ENCODE measurements around the gene GALNTL6.

The GALNTL6 gene

DNA sequence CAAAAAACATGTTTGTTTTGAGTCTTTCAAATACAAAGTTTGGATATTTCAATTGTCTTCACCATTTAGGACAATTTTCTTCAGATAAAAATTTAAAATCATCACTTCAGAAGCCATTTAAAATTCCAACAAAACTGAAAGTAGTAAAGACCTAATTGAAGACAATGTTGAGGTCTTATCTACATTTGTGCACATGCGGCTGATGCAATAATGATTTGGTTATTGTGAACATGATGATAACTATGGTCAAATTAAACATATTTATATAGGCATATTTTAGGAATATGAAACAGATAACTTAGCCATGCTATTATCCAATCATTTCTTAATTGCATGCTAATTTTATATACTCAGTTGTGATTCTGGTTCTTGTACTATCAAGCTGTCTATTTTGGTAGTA is 407.5 kb downstream of the GALNTL6 start:
- DNase-seq (ENCODE audit: low spot score): no peak

DNA sequence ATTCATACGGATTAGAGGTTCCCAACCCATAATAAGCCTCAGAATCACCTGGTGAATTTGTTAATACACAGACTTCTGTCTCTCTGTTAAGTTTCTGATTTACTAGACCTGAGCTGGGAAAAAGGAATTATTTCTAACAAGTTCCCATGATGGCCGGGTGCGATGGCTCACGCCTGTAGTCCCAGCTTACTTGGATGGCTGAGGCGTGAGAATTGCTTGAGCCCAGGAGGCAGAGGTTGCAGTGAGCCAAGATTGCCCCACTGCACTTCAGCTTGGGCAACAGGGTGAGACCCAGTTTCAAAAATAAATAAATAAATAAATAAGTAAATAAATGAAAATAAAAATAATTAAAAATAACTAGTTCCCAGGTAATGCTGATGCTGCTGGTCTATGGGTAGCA is 412.3 kb downstream of the GALNTL6 start:
- no peak for DNase-seq (ENCODE audit: low spot score)

DNA sequence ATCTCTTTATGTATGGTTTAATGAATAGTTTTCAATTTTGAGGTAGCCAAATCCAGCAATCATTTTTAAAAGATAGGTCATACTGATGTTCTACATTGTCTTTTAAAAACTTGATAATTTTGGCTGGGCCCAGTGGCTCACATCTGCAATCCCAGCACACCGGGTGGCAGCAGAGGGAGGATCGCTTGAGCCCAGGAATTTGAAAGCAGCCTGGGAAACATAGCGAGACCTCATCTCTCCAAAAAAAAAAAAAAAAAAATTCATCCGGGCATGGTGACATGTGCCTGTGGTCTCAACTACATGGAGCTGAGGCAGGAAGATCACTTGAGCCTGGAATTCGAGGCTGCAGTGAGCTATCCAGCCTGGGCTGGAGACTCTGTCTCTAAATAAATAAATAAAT is 419.8 kb downstream of the GALNTL6 start:
- DNase-seq (ENCODE audit: low spot score): no peak

DNA sequence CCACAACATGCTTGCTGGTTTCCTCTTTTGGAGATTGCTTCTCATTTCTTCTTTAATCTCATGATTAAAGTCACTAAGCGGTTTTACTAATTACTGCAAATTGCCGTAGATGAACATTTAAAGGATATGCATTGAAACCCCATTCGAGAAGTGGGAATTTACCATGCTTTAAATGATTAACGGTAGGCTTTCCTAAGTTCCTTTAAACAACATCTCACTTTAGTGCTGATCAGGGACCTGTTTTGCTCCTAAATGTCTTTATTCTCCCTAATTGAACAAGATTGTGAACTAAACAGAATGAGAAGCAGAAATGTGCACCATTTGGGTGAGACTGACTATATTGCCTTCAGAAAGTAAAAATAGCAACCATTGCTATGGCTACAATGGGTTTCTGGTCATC is 430.3 kb downstream of the GALNTL6 start:
- no peak for DNase-seq (ENCODE audit: low spot score)

DNA sequence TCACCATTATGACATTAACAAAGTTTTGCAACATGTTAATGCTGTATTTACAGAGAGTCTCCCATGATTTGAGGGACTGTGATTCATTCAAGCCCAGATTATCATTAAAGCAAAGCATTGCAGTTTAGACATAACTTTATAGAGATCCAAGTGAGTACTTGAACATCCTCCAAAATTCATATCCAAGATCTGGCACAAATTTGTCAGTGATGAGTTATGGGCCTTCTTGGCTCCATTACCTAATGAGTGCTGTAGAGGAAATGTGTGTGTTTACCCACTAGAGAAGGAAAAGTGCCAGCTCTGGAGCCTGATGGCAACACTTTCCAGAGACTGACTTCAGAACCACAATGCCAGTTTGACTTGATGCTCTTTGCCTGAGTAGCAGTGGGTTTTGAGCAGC is 432.3 kb downstream of the GALNTL6 start:
- no peak for DNase-seq (ENCODE audit: low spot score)

DNA sequence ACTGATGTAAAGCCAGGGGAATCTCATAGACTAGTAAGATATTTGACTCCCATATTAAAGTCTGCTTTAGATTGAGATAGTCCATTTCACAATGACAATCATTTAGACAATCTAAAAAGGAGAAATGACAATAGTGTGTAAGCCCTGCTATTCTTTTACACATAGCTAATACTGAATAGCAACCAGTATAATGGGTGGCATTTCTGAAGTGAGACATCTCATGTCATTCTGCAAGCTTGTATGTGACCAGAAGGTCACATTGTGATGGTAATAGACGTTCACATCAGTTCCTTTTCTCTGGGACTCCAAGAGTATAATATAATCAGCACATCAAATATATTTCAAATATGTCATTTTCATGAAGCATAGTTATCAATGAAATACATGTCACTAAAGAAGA is 440.2 kb downstream of the GALNTL6 start:
- DNase-seq (ENCODE audit: low spot score): no peak

DNA sequence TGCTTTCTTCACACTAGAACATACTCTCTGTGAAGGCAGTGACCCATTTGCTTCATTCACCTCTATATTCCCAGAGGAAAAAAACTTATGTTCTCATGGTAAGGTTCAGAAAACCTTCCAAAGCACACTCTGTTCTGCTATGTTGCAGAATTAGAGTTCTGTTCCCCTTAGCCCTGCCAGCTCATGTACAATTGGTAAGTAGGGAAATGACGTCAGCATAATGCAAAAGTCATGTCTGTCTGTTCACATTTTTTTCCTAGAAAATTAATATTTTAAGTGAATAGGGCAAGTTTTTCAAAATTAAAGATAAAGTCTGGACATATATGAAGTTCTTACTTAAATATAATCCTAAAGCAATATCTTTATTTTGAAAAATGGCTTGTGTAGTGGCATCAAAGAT is 443.6 kb downstream of the GALNTL6 start:
- DNase-seq (ENCODE audit: low spot score): no peak

DNA sequence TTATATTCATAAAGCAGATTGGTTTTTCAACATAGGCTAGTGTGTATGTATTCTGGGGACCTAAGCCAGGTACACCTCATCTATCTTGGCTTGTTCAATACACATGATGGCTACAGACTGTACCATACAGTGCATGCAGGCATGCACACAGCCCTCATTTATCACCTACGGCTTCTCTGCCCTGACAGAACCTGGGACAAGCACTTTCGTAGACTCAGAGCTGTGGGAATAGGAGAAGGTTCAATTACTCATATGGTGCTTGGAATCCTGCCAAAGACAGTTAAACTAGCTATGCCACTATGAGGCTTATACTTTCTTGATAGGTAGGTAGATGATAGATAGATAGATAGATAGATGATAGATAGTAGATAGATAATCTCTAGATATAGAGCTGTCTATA is 457.2 kb downstream of the GALNTL6 start:
- DNase-seq (ENCODE audit: low spot score): no peak

DNA sequence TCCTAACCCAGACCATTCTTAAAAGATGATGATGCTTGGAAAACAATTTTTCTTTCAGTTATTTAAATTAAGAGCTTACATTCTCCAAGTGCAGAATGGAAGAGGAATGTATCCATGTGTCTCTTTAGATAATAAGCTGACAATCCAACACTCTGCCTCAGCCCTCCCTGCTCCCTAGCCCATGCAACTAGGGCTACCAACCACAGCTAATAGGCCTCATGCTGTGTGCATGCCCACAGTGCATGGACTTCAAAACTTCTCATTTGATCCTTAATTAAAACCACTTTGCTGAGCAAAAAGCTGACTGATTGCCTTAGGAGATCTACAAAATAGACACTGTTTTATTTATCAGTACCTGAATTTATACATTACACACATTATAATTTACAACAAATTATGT is 473.9 kb downstream of the GALNTL6 start:
- no peak for DNase-seq (ENCODE audit: low spot score)

DNA sequence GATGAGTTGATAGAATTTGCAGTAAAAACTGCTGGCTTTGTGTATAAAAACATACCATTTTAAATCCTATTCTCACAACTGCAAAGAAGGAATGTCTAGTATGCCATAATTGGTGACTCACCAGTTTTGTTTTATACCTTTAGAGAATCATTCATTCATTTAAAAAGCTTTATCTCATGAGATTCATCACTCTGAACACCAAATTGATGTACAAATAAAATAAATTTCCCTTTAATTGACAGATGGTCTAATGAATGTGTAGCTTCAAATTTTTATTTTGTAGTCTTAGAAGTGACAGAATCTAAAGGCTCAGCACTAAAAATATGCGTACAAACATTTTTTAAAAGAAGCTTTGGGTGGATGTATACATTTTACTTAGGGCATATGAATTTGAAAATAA is 492.5 kb downstream of the GALNTL6 start:
- no peak for DNase-seq (ENCODE audit: low spot score)

DNA sequence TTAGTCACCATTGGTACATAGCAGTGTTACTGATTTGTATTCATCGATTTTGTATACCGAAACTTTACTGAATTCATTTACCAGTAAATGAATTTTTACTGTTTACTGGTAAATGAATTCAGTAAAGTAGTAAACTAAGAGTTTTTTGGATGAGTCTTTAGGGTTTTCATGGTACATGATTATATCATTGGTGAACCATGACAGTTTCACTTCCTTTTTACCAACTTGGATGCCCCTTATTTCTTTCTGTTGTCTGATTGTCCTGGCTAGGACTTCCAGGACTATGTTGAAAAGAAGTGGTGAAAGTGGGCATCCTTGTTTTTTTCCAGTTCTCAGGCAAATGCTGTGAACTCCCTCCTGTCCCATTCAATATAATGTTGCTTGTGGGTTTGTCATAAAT is 494.9 kb downstream of the GALNTL6 start:
- DNase-seq (ENCODE audit: low spot score): no peak

DNA sequence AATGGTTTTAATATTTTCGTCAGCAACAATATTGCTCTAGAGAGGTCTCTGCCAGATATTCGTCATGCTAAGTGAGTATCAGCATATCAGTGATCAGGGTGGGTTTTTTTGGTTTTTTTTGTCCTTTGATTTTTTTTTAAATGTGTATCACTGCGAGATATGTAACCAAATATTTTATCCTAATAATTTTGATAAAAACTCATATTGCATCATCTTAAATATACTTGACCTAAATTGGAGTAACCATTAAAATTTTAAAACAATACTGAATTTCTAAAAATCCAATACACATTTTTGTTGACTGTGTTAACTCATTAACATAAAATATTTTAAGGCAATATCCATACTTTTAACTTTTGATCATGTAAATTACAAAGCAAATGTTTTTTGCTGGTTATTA is 498.5 kb downstream of the GALNTL6 start:
- DNase-seq (ENCODE audit: low spot score): no peak

DNA sequence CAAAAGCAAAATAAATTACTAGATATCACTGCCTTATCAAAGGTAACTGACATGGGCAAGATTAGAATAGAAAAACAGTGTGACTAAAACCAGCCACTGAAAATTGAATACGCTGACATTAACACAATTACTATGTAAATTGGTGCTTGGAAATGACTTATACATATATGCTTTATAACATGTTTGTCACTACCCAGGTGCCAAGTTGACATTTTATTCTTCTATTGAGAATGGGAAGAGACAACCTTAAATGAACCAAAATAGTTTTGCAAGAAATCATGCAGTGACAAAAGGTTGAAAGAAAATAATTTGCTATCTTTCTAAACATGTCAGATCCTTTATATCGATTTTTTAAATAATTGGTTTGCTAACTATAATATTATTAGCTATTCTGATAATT is 510.1 kb downstream of the GALNTL6 start:
- no peak for DNase-seq (ENCODE audit: low spot score)

DNA sequence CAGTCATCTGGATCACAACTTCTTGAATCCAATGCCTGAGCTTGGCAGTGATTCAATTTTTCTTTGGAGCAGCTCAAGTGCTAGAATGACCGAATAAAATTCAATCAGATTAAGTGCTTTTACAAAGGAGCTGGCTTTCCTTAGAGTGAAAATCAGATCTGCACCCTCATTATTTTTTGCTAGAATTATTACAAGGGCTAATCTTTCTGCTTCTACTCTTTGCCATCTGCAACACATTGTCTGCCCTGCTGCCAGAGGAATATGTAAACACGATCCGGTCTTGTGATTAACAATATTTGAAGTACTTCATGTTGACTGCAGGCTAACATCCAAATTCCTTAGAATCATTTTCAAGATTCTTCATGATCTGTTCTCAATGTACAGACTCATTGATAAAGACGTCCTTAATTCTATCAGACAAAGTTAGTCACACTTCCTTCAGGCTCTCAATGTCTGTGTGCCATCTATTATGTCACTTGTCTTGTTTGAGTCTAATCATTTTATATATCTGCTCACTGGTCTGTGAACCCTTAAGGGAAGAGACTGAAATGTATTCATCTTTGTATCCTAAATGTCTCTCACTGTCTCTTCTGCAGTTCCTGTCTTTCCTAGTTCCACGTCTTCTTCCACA is 531.2 kb downstream of the GALNTL6 start:
- DNase-seq (ENCODE audit: low spot score): no peak

DNA sequence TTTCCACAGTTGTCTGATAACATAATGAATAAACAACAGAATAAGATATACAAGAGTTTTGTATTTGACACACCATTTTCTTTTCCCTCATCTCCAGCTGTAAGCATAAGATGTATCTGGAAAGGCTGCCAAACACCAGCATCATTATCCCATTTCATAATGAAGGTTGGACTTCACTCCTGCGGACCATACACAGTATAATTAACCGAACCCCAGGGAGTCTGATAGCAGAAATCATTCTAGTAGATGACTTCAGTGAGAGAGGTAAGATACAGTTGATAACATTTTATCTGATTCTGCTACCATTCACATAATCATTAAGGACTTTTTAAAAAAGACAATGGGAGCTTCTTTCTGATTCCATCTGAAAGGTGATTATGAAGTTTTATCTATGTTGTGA is 535.2 kb downstream of the GALNTL6 start:
- DNase-seq (ENCODE audit: low spot score): no peak

DNA sequence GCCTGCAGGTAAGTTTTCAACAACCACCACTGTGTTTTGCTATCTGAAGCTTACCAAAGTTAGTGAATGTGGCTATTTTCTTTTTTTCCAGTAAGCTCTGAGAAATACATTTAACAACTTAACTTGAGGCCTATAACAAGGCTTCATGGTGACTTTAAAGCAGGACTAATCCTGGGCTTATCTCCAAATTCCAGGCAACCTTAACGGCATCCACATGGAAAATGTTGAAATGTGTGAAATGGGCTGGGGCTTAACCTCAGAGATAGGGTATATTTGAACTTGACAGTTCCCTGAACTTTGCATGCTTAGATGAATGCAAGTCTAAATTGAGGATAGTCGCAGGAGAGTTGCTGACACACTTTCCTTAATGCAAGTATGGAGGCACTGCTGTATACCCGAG is 539.2 kb downstream of the GALNTL6 start:
- no peak for DNase-seq (ENCODE audit: low spot score)

DNA sequence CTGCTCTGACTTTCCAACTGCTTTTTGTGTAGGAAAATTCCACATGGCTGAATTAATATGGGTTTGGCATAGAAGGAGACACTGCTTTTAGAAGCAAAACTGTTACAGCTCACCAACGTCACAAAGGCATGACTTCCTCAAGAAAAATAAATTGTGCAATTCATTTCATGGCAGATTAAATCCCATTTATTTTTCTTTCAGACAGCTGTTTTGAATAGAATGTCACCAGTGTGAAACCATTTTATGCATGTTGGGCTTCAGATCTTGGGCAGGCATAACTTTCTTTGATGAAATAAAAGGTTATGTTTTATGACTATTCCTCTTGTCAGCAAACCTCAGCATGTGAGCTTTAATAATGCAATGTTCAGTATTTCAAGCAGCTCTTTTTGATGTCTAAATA is 542.8 kb downstream of the GALNTL6 start:
- DNase-seq (ENCODE audit: low spot score): no peak

DNA sequence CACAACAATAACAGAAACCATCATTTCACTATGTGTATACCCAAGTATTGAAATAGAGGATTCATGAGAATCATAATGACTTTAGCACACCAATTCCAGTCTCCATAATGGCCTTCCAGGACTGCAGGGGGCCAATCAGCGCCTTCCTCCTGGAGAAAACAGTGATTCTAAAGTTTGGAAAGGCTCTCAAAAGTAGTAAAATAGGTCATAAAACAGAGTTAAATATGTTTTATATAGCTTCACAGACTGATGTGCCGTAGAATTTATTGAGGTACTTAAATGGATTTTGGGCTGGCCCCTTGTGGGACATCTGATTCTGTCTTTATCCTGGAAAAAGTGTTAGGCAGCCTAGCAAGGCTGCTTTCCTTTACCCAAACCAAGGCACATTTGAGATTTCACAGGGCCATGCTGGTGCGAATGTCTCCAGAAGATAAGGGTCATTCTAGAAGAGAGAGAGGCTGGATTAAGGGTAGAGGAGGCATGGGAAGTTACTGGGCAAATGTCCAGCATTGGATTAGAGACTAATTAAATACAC is 543.9 kb downstream of the GALNTL6 start:
- no peak for DNase-seq (ENCODE audit: low spot score)

DNA sequence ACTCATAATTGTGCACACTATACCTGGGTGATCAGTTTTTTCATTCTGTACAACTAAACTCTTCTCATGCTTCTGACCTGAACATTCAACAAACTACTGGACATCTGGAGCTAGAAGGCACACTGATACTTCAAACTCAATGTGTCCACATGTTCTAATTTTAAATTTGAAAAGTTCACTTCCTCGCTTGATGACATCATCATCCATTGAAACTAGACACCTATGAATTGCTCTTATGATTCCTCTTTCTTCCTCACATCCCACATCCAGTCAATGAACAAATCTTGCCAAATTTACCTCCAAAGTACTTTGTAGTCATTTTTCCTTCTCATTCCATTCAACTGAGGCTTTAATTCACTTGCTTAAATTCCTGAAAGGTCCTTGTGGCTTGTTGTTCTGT is 549.4 kb downstream of the GALNTL6 start:
- DNase-seq (ENCODE audit: low spot score): no peak

DNA sequence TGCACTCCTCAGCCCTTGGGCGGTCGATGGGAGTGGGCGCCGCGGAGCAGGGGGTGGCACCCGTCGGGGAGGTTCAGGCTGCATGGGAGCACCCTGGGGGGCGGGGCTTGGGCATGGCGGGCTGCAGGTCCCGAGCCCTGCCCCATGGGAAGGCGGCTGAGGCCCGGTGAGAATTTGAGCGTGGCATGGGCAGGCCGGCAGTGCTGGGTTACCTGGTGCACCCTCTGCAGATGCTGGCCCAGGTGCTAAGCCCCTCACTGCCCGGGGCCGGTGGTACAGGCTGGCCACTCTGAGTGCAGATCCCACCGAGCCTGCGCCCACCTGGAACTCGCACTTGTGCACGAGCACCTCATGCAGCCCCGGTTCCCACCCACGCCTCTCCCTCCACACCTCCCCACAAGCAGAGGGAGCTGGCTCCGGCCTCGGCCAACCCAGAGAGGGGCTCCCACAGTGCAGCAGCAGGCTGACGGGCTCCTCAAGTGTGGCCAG is 556.3 kb downstream of the GALNTL6 start:
- DNase-seq (ENCODE audit: low spot score): no peak

DNA sequence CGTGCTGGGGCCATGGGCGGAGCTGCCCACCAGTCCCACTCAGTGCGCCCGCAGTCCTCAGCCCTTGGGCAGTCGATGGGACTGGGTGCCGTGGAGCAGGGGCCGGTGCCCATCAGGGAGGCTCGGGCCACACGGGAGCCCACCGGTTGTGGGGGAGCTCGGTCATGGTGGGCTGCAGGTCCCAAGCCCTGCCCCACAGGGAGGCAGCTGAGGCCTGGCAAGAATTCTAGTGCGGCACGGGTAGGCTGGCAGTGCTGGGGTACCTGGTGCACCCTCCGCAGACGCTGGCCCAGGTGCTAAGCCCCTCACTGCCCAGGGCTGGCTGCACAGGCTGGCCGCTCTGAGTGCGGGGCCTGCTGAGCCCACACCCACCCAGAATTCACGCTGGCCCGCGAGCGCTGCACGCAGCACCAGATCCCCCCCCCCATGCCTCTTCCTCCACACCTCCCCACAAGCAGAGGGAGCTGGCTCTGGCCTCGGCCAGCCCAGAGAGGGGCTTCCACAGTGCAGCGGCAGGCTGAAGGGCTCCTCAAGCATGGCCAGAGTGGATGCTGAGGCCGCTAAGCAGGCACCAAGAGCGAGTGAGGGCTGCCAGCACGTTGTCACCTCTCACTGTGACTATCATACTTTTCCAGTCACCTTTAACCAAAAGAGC is 564.4 kb downstream of the GALNTL6 start:
- DNase-seq (ENCODE audit: low spot score): no peak

DNA sequence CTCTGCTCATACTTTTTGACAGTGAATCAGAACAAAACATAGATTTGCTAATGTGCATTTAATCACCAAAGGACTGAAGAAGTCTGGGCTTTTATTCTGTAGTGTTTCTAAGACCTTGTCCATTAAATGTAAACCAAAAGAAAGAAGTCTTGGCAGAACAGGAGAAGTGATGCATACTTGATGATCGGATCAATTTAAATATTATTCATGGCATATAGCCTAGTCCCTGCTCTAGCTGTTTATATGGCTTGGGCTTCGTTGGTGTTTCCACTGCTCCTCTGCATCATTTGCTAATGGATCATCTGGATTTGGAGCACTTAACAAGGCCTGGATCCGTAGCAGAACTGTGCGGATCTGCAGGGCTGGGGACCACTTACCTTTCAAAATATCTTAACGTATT is 566.6 kb downstream of the GALNTL6 start:
- DNase-seq (ENCODE audit: low spot score): no peak

DNA sequence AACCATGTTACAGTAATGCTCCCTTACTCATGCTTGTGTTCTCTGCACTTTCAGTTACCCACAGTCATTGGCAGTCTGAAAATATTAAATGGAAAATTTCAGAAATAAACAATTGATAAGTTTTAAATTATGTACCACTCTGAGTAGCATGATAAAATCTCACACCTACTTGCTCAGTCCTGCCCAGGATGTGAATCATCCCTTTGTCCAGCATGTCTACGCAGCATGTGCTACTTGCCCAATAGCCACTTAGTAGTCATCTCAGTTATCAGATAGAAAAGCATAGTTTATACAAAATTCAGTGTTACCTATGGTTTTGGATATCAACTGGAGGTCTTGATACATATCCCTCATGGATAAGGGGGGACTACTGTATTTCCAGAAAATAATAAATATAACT is 577.1 kb downstream of the GALNTL6 start:
- no peak for DNase-seq (ENCODE audit: low spot score)

DNA sequence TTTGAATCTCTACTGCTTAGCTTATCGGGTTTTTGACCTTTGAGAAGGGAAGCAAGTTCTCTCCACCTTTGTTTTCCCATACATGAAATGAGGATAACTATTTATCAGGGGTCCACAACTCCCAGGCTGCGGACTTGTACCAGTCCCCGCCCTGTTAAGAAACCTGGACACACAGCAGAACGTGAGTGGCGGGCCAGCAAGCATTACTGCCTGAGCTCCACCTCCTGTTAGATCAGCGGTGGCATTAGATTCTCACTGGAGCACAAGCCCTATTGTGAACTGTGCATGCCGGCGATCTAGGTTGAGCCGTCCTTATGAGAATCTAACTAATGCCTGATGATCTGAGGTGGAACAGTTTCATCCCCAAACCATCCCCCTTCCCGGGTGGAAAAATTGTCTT is 579.5 kb downstream of the GALNTL6 start:
- DNase-seq (ENCODE audit: low spot score): no peak

All from GM03348 (cell line).